Activated CD8-positive, alpha-beta memory T cell treated with anti-CD3 and anti-CD28 coated beads for 36 hours (primary cell): ENCODE results near the gene TPRX2. TPM values are rescaled to one million over a fixed set of nuclear protein-coding genes. Genes with fewer than 3 reads are reported as not detected.
"Not testable (repeated sequence)": the region's sequence is repeated elsewhere in the genome, so short reads cannot be mapped to it uniquely, and the experiment has no call there.

Source experiments
- CTCF ChIA-PET: fragments of 350-600 bp; sonication (Branson Sonifier 250); formaldehyde crosslinking; loops from one replicate; lab custom pipeline; 2021; ENCODE audit warnings: antibody characterized with exemption; lab: Charles Lee
- POLR2A ChIA-PET: fragments of 350-600 bp; sonication (Branson Sonifier 250); formaldehyde crosslinking; loops from one replicate; lab custom pipeline; 2021; ENCODE audit warnings: antibody characterized with exemption; lab: Charles Lee
- total RNA-seq, 2 experiments: library from RNA; stranded (reverse); gene quantifications; one replicate each; pipeline ENCODE4 v1.2.3, GENCODE V29; 2021

Gene TPRX2, protein sequence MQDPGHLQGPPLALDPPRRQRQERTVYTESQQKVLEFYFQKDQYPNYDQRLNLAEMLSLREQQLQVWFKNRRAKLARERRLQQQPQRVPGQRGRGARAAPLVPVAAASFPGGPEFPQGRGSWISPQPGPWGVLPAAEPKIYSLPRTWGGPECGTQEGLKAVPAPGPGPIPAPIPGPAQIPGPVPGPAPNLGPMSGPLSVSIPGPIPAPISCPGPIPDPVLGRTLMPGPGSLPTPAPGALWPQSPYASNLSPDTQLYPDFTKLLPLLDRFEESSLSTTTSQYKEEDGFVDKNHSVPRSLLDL
- not detected for total RNA-seq

DNA sequence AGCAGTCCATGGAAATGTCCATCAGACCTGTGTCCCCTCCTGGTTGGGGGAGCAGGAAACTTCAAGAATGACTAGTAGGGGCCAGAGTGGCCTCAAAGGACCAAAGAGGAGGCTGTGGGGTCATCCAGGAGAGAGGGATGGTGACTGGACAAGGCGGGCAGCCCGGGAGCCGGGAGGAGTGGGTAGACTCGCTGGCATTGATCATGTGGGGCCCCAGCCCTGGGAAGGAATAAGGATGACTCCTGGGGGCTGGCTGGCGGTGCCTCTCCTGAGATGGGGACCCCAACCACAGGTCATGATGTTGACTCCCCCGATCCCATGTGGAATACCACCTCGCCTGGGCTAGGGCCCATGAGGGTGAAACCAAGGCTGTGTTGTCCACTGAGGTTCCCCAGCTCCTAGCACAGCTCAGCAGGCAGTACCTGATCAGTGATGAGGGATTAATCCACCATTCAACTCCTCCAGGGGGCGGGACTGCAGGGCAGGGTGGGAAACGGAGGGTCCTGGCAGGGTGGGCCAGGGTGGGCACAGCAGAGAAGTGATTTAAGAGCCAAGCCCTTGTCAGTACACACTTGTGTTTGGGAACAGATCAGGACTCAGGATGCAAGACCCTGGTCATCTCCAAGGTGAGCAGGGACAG lies at the start of gene TPRX2:
TPRX2 (plus strand) TSS at position 590 of the 640 bp plus-strand sequence; CDS start at position 602, 12 bp downstream.
- CTCF ChIA-PET: not testable (repeated sequence)

DNA sequence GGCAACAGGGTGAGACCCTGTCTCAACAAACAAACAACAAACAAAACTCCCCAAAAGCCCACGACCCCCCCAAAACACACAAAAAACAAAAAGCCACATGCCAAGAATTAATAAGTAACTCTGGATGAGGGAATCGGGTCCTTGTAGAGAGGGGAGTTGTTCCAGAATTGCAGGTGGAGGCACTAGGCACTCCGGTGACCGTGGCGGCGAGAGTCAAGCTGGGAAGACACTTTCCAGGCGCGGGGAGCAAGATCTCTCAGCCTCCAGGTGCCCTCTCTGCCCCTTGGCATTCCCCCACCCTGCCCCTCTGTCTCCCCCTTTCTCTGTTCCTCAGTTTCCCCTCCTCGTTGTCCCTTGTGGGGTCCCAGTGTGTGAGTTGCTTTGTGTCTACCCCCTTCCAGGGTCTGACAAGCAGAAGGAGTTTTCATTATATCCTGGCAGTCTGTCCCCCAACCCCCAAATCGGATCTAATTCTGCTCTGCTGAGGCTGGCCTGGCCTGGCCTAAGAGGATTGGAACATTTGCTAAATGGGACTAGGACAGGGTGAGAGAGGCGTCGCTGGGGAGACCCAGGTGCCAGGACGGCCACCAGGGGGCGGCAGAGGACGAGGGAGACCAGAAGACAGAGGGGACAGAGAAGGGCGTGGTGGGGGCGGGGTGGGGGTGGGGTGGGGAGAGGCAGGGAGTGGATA lies 45.6 kb upstream of the TPRX2 start:
- POLR2A ChIA-PET: no interaction called here
- CTCF ChIA-PET: interaction anchor here (1.7 kb wide), 1 partner anchor 48 kb away, joined by 4 read pairs; no protein-coding TSS in a partner anchor

More for the DNA sequence above, at the start of gene TPRX2:
- POLR2A ChIA-PET: not testable (repeated sequence)

DNA sequence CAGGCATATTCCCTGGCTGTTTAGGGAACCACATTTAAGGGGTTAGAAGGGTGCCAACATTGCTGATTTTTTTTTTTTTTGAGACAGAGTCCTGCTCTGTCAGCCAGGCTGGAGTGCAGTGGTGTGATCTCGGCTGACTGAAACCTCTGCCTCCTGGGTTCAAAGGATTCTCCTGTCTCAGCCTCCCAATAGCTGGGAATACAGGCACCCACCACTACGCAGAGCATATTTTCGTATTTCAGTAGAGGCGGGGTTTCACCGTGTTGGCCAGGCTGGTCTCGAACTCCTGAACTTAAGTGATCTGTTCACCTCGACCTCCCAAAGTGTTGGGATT lies 45.1 kb upstream of the TPRX2 start:
- CTCF ChIA-PET: interaction anchor here (1.1 to 1.7 kb wide), 2 partner anchors 48 to 55 kb away, joined by 4 to 5 read pairs; no protein-coding TSS in a partner anchor
- POLR2A ChIA-PET: no interaction called here

DNA sequence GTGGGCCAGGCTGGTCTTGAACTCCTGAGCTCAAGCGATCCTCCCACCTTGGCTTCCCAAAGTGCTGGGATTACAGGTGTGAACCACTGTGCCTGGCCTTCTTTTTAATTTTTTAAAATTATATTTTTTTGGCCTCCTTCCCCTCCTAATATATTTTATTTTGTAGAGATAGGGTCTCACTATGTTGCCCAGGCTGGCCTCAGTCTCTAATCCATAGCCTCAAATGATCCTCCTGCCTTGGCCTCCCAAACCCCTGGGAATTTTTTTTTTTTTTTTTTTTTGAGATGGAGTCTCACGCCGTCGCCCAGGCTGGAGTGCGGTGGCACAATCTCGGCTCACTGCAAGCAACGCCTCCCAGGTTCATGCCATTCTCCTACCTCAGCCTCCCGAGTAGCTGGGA lies 42.8 kb upstream of the TPRX2 start:
- POLR2A ChIA-PET: interaction anchor here (0.7 kb wide), 1 partner anchor 938 kb away, joined by 10 read pairs; no protein-coding TSS in a partner anchor
- CTCF ChIA-PET: not testable (repeated sequence)

DNA sequence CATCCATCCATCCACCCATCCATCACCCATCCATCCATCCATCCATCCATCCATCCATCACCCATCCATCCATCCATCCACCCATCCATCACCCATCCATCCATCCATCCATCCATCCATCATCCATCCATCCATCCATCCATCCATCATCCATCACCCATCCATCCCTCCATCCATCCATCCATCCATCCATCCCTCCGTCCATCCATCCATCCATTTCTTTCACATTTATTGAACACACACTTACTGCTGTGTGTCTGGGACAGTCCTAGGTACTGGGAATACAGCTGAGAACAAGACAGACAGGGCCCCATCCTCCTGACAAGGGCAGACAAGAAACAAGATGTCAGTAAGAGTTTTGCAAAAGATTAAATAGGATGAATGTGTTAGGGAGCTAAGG lies 40.8 kb upstream of the TPRX2 start:
- CTCF ChIA-PET: interaction anchor here (0.7 kb wide), 1 partner anchor 431 kb away, joined by 4 read pairs; no protein-coding TSS in a partner anchor
- POLR2A ChIA-PET: not testable (repeated sequence)

DNA sequence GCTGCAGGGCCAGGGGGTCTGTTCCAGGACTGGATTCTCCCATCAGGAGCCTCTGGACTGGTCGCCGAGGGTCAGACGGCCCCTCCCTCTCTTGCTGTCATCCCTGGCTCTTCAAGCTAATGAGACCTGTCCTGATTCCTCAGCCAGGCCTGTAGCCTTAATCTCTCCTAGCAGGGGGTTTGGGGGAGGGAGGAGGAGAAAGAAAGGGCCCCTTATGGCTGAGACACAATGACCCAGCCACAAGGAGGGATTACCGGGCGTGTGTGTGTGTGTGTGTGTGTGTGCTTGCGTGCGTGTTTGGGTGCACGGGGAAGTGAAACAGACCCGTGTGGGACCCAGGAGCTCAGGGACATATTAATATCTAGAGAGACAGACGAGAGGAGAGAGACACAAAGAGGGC lies 39.2 kb upstream of the TPRX2 start:
- ChIA-PET POLR2A (no interaction called here), CTCF (no interaction called here)

DNA sequence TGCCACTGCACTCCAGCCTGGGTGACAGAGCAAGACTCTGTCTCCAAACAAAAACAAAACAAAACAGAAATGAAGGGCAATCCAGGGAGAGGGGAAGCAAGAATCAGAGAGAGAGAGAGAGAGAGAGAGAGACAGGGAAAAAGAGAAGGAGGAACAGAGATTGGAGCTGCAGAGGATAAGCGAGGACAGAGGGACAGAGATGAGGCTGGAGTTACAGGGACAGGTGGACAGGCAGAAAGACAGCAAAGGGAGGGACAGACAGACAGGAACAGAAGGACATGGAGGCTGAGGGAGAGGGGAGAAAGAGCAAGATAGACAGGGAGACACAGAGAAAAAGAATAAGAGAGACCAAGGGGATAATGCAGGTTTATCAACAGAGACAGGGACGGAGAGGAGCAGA lies 38.6 kb upstream of the TPRX2 start:
- ChIA-PET CTCF (no interaction called here), POLR2A (no interaction called here)

DNA sequence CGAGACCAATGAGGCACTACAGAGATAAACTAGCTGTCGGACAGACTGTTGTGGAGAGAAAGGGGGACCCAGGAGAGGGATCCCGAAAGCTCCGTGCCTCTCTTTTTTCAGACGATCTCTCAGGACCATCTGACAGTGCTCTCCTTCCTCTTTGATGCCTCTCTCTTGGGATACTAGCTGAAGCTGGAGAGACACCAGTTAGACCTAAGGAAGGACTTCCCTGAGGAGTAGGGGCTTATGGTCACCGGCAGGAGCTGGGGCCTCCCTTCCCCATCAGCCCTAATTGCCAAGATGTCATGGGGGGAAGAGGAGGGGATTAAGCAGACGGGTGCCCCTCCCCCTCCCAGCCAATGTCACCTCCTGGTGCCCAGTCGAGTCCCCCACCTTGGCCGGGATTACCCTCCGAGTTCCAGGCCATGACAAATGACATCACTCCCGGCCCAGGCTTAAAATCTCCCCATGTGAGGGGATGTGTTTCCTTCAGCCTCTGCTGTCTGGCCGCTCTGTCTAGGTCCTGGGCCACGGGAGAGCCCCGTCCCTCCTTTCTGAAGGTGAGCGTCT lies 37.5 kb upstream of the TPRX2 start, which contains the start of gene CRX:
CRX (plus strand) TSS at position 478 of the 561 bp plus-strand sequence. CDS start 12,507 bp downstream, outside the sequence.
- CTCF ChIA-PET: interaction anchor here (0.7 kb wide), 1 partner anchor 184 kb away, joined by 3 read pairs; no protein-coding TSS in a partner anchor
- POLR2A ChIA-PET: no interaction called here

DNA sequence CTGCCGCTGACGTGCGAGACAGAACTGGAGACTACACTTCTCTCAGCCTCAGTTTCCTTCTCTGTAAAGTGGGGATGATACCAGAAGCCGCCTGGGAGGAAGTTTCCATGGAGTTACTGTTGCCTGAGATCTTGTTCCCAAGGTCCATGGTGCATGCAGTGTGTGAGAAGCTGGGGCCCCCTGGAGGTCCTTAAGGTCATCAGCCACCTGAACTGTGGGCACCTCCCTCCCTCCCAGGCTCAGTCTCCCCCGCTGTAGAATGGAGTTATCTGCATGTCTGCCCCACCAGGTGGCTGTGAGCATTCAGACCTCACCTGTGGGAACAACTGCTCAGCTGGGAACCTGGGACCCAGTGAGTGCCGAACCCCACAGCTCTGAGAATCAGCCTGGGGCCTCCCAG lies 34.6 kb upstream of the TPRX2 start:
- ChIA-PET POLR2A (no interaction called here), CTCF (interaction anchor here (0.6 kb wide), 1 partner anchor 1350 kb away, joined by 3 read pairs; no protein-coding TSS in a partner anchor)

DNA sequence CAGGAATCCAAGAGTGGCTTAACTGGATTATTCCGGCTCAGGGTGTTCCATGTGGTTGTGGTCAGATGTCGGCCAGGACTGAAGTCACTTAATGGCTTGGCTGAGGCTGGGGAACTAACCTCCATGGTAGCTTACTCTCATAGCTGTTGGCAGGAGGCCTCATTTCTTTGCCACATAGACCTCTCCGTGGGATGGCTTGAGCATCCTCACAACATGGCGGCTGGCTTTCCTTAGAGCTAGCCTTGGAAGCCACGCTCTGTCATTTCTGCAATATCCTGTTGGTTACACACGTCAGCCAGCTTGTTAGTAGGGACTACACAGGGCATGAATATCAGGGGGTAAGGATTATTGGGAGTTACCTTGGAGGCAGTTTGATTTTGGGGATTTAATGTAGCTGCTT lies 32.2 kb upstream of the TPRX2 start:
- CTCF ChIA-PET: no interaction called here
- POLR2A ChIA-PET: no interaction called here

DNA sequence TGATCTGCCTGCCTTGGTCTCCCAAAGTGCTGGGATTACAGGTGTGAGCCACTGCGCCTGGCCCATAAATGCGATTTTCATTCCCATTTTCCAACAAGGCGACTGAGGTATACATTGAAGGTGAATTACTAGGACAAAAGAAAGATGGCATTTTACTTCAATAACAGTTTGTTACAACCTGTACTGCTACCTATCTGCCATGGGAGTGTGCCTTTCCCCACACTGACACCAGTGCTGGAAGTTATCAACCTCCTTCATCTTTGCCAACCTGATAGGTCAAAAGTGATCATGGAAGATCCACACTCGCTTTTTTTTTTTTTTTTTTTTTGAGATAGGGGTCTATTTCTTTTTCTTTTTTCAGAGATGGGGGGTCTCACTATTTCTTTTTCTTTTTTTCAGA lies 26.3 kb upstream of the TPRX2 start:
- CTCF ChIA-PET: no interaction called here

DNA sequence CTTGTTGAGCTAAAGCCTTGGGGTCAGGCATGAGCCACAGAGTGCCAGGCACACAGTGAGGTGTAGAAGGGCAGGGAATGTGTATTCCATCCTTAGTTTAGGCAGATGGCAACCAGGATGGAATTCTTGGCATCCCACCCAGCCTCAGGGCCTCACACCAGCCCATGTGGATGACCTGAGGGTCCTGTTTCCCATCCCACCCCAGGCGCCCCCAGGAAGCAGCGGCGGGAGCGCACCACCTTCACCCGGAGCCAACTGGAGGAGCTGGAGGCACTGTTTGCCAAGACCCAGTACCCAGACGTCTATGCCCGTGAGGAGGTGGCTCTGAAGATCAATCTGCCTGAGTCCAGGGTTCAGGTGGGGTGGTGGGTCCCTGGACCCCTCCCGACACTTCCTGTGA lies 23.0 kb upstream of the TPRX2 start:
- ChIA-PET POLR2A (no interaction called here), CTCF (no interaction called here)

More for the DNA sequence above, 26.3 kb upstream of the TPRX2 start:
- POLR2A ChIA-PET: no interaction called here

DNA sequence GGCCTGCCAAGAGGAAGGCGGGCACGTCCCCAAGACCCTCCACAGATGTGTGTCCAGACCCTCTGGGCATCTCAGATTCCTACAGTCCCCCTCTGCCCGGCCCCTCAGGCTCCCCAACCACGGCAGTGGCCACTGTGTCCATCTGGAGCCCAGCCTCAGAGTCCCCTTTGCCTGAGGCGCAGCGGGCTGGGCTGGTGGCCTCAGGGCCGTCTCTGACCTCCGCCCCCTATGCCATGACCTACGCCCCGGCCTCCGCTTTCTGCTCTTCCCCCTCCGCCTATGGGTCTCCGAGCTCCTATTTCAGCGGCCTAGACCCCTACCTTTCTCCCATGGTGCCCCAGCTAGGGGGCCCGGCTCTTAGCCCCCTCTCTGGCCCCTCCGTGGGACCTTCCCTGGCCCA lies 19.6 kb upstream of the TPRX2 start:
- POLR2A ChIA-PET: no interaction called here
- CTCF ChIA-PET: no interaction called here

DNA sequence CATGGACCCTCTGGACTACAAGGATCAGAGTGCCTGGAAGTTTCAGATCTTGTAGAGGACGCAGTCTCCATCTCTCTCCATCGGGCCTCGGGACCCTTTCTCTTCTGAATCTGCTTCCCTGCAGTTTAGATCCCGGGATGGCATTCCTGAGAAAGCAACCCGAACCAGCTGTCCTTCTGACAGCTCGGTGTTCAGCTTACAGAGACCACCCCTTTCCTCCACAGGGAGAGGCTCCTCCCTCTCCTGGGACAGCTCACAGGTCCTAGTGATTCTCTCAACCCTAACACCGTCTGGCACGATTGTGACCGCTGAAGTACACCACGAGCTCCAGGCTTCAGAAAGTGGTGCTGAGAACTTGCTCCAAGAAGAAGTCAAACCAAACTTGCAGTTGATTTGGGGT lies 19.1 kb upstream of the TPRX2 start:
- ChIA-PET POLR2A (no interaction called here), CTCF (no interaction called here)

DNA sequence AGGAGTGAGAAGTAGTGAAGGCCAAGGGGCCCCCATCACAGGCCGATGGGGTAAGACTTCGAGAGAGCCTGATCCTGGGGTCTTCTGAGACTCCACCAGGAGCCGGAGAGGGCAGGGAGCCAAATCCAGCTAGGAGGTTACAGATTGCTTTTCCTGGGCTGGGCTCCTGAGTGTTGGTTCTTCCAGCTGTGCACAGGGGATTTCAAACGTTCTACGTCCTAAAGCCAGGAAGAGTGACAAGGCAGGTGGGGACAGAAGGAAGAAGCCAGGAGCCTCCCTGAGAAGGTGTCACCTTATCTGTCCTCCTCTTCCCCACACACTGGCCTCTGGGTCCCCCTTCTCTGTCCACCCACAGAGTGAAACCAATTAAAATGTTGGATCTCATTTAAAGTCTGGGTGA lies 16.1 kb upstream of the TPRX2 start:
- ChIA-PET CTCF (no interaction called here), POLR2A (no interaction called here)

DNA sequence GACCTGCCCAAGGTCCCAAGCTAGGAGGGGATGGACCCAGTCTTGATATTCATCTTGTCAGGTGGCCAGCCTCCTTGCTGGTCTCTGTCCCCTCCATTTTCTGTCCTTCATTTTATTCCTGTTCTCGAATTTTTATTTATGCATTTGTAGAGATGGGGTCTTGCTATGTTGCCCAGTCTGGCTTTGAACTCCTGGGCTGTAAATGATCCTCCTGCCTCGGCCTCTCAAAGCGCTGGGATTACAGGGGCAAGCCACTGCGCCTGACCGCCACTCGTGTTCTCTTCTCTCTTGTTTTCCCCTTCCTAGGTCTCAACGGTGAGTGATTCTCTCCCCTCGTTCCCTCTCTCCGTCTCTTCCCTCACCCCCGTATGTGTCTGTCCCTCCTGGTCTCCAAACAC lies 10.6 kb upstream of the TPRX2 start:
- CTCF ChIA-PET: interaction anchor here (0.6 to 2.1 kb wide), 2 partner anchors 15 to 1327 kb away, joined by 3 to 7 read pairs; no protein-coding TSS in a partner anchor
- POLR2A ChIA-PET: no interaction called here

DNA sequence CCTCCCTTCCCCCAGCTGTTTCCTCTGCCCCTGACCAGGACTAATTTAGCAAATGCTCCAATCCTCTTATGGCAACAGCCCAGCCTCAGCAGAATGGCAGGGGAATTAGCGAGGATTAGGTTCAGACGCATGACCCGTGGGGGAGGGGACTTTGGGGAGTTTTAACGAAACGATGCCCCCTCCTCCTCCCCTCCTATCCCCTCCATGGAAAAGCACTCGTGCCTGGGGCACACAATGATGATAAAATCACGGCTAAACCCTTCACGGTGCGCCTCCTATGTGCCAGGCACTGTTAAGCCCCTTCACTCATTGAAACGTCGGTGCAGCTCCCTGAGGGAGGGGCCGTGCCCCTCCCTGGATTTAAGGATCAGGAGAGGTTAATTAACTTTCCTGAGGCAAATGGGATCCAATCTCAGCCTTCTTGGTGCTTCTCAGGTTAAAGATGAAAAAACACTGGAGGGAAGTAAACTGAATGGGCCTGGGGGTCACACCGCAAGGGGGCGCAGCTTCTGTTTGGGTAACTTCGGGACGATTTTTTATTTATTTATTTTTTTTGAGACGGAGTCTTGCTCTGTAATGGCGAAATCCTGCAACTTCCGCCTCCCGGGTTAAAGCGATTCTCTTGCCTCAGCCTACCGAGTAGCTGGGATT lies 10.1 kb upstream of the TPRX2 start:
- CTCF ChIA-PET: interaction anchor here (1.4 to 2.1 kb wide), 2 partner anchors 14 to 18 kb away, joined by 4 to 7 read pairs; no protein-coding TSS in a partner anchor
- POLR2A ChIA-PET: interaction anchor here (0.6 kb wide), 1 partner anchor 118 kb away, joined by 4 read pairs; no protein-coding TSS in a partner anchor

DNA sequence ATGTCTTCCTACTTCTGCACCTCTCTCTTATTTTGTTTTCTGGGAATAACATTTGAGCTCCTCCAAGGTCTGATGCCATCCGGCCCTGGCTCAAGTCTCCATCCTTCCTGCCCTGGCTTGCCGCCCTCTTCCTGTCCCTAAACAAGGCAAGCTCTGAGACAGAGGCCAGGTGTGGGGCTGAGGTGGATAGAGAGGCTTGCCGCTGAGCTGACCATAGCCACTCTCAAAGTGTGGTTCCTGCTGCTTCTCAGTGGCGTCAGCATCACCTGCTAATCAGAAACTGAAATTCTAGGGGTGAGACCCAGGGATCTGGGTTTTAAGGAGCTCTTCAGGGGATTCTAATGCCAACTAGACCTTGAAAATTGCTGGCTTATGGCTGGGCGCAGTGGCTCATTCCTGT lies 6.0 kb upstream of the TPRX2 start:
- POLR2A ChIA-PET: no interaction called here
- CTCF ChIA-PET: interaction anchor here (0.6 to 1.3 kb wide), 2 partner anchors 63 to 545 kb away, joined by 3 read pairs; no protein-coding TSS in a partner anchor

DNA sequence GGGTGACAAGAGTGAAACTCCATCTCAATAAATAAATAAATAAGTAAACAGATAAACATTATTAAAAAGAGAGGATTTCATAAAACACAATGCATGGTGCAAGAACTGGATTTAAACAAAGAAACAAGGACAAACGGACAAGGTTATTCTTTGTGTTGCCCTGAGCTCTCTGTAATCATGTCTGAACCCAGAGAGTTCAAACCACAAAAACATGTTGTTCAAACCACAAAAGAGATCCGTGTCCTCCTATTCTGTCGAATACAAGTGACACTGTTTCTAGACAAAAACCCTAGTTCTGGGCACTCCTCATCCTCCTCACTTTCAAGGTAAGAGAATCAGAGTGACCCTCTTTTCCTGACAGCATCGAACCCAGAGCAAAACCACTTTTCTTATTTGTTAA lies 4.6 kb upstream of the TPRX2 start:
- POLR2A ChIA-PET: no interaction called here
- CTCF ChIA-PET: no interaction called here
